GM12878 (cell line): ENCODE results near the gene PTPN18. TPM values are rescaled to one million over a fixed set of nuclear protein-coding genes. Genes with fewer than 3 reads are reported as not detected.

Source experiments
- ATAC-seq: fragments of 200-7000 bp; cut with Tn5 transposase; 3 replicates; pipeline ENCODE4 v1.9.1; 2020; ENCODE audit warnings: mild to moderate bottlenecking, moderate library complexity
- BruUV-seq: library from RNA; stranded (reverse); fragments of 400-500 nt; replicated peaks from 2 replicates; lab custom pipeline; 2021; lab: Mats Ljungman, UMichigan
- CTCF ChIA-PET: fragments of 300-600 bp; sonication (Branson Sonifier 250); formaldehyde crosslinking; extraction: SDS; loops from one replicate; lab custom pipeline; 2021; ENCODE audit warnings: inconsistent platforms; lab: Yijun Ruan, JAX
- POLR2A ChIA-PET: fragments of 350-600 bp; formaldehyde crosslinking; extraction: SDS; loops from one replicate; lab custom pipeline; 2021; ENCODE audit warnings: inconsistent platforms; lab: Charles Lee
- RAD21 ChIA-PET: fragments of 300-600 bp; sonication (Branson Sonifier 250); formaldehyde crosslinking; loops from one replicate; lab custom pipeline; 2023; ENCODE audit warnings: antibody characterized with exemption; ENCODE audit not compliant: unreplicated experiment; lab: Charles Lee
- SMC1A ChIA-PET: fragments of 300-600 bp; sonication (Branson Sonifier 250); formaldehyde crosslinking; loops from one replicate; lab custom pipeline; 2023; ENCODE audit not compliant: unreplicated experiment, uncharacterized antibody; lab: Charles Lee
- DNase-seq: peaks from one replicate; pipeline ENCODE4 v3.0.0-alpha.2; 2011; ENCODE audit warnings: low read depth, low spot score
- FAIRE-seq: peaks from 3 replicates; lab custom pipeline; 2011; peaks lifted over from hg19 to GRCh38; lab: Jason Lieb, UNC
- H2AFZ ChIP-seq: 2 replicates; pipeline ENCODE4 v1.6.0; 2011; ENCODE audit warnings: low read depth, low read length, control low read depth; ENCODE audit not compliant: control insufficient read depth
- H3K27ac ChIP-seq: 2 replicates; pipeline ENCODE4 v1.5.1; 2011; ENCODE audit warnings: control low read depth; ENCODE audit not compliant: control insufficient read depth, insufficient read depth
- H3K27me3 ChIP-seq, 2 experiments: replicated peaks in 1 of 2; 2 replicates each; pipeline versions ENCODE4 v1.6.0 to v1.6.1; 2011; ENCODE audit warnings: low read length in 1 of 2; ENCODE audit not compliant: control insufficient read depth in 2 of 2, insufficient read depth in 2 of 2
- H3K36me3 ChIP-seq, 2 experiments: 2 replicates each; pipeline ENCODE4 v1.5.1; 2011; ENCODE audit warnings: low read length in 1 of 2; ENCODE audit not compliant: control insufficient read depth in 2 of 2, insufficient read depth in 2 of 2
- H3K4me1 ChIP-seq: 2 replicates; pipeline ENCODE4 v1.6.1; 2011; ENCODE audit warnings: mild to moderate bottlenecking, low read length, moderate library complexity, mixed read lengths; ENCODE audit not compliant: control insufficient read depth, insufficient read depth
- H3K4me2 ChIP-seq: 2 replicates; pipeline ENCODE4 v1.6.0; 2011; ENCODE audit warnings: control low read depth; ENCODE audit not compliant: control insufficient read depth, insufficient read depth
- H3K4me3 ChIP-seq: fragments of 200-600 bp; sonication (generic); 2 replicates; pipeline ENCODE4 v1.5.1; 2016
- H3K79me2 ChIP-seq: 2 replicates; pipeline ENCODE4 v1.6.0; 2011; ENCODE audit warnings: low read length; ENCODE audit not compliant: control insufficient read depth, insufficient read depth
- H3K9ac ChIP-seq: 2 replicates; pipeline ENCODE4 v1.8.0; 2011; ENCODE audit warnings: low read length, control low read depth, mixed read lengths; ENCODE audit not compliant: control insufficient read depth, insufficient read depth
- H3K9me3 ChIP-seq: replicated peaks from 3 replicates; pipeline ENCODE4 v1.5.1; 2011; ENCODE audit warnings: mild to moderate bottlenecking, low read length; ENCODE audit not compliant: control insufficient read depth, insufficient read depth
- H4K20me1 ChIP-seq: 2 replicates; pipeline ENCODE4 v1.6.0; 2011; ENCODE audit not compliant: control insufficient read depth, insufficient read depth
- HDGF ChIP-seq: fragments of 450-650 bp; IDR thresholded peaks from 2 replicates; pipeline ENCODE4 v1.6.1; 2016; ENCODE audit warnings: antibody characterized with exemption
- NFIC ChIP-seq: IDR thresholded peaks from 2 replicates; pipeline ENCODE4 v1.6.1; 2012; ENCODE audit warnings: low read depth, mild to moderate bottlenecking, inconsistent platforms, low read length, moderate library complexity
- NR2C2 ChIP-seq: IDR thresholded peaks from 2 replicates; pipeline ENCODE4 v1.6.1; 2011; ENCODE audit warnings: borderline replicate concordance, low read depth; ENCODE audit not compliant: control insufficient read depth, insufficient read length
- TCF3 ChIP-seq: IDR thresholded peaks from 2 replicates; pipeline ENCODE4 v1.6.1; 2012; ENCODE audit warnings: low read depth, mild to moderate bottlenecking, low read length, borderline replicate concordance; ENCODE audit not compliant: insufficient read depth
- USF2 ChIP-seq: IDR thresholded peaks from 2 replicates; pipeline ENCODE4 v1.6.1; 2011; ENCODE audit warnings: low read depth, low read length, improper control_type of control experiment, borderline replicate concordance
- WGBS: methylation state at CpG from one replicate; pipeline ENCODE4 v1.1.6; 2016; ENCODE audit warnings: low lambda C conversion rate; ENCODE audit not compliant: insufficient replicate concordance, insufficient coverage; ENCODE audit errors: missing lambda C conversion rate; 5-methylcytosine and 5-hydroxymethylcytosine counted together
- in situ Hi-C: fragments of 300-500 bp; cut with MboI; formaldehyde crosslinking; loops from 9 replicates; pipeline ENCODE4 v1.14.3; 2018; ENCODE audit warnings: mixed read lengths
- intact Hi-C: fragments of 100-400 bp; cut with micrococcal nuclease; formaldehyde crosslinking; loops from one replicate; pipeline ENCODE4 v1.14.2; 2022; ENCODE audit not compliant: unreplicated experiment
- polyA plus RNA-seq, 11 experiments: library from polyadenylated mRNA; depleted of rRNA in 4 of 11; unstranded in 6 of 11; stranded (reverse) in 5 of 11; fragments of >200 nt; fragmentation: Nextera tagmentation in 4 of 11; fragmentation: Illumina TruSeq in 1 of 11; extraction: Ambion mirVana in 4 of 11; extraction: Trizol in 1 of 11; gene quantifications; 1 replicate in 1 of 11; 2 replicates in 10 of 11; pipeline versions ENCODE4 v1.2.1 to v1.2.3, GENCODE V29; 2011 to 2016; ENCODE audit warnings: inconsistent platforms in 2 of 11, missing spikeins in 2 of 11, low read depth in 1 of 11
- total RNA-seq, 4 experiments: library from RNA; depleted of rRNA in 3 of 4; stranded (reverse); fragments of >200 nt in 3 of 4; fragmentation: Illumina TruSeq in 1 of 4; extraction: Trizol in 1 of 4; gene quantifications; 2 replicates each; pipeline versions ENCODE4 v1.2.1 to v1.2.3, GENCODE V29; 2013 to 2021

The PTPN18 gene
- total and polyA plus RNA-seq, 10 of the 15 experiments (the other 5 are each of a cell fraction or from before 2014, with no cell fraction given) = 14.8 to 89.9 (median 43.4) TPM

GRCh38 chr2:130366720-130367119 lies 10.9 kb downstream of the PTPN18 start (continued):
- no peak for TF ChIP-seq NFIC

GRCh38 chr2:130368786-130369185 lies 12.9 kb downstream of the PTPN18 start:
- Histone ChIP-seq H3K27ac (no peak overlapping the region), H3K4me1 (peaks cover 16% of the 10 kb centered on the region), H2AFZ (no peak overlapping the region)
- in situ Hi-C loops = no loop called here
- CTCF ChIA-PET = interaction anchor here (1.8 to 2.1 kb wide), 2 partner anchors 13 to 26 kb away, joined by 7 to 8 read pairs; partner anchors contain the start of genes IMP4 and PTPN18
- RAD21 ChIA-PET = no interaction called here
- no TSS peak for BruUV-seq
- DNase-seq (no peak), ATAC-seq (no peak)
- no peak for TF ChIP-seq NR2C2
- no peak for TF ChIP-seq USF2
- no peak for TF ChIP-seq HDGF
- no peak for TF ChIP-seq TCF3
- TF ChIP-seq, all 136 proteins: peak for 0
- Histone ChIP-seq H3K79me2 (peaks cover 25% of the 10 kb centered on the region), H3K9ac (no peak overlapping the region), H3K27me3 (no peaks in the 10 kb centered on the region), H3K4me2 (no peak overlapping the region), H3K4me3 (no peak overlapping the region), H3K36me3 (no peaks in the 10 kb centered on the region), H4K20me1 (no peaks in the 10 kb centered on the region), H3K9me3 (no peaks in the 10 kb centered on the region; the same call in 2 of the 3 replicates)
- ChIA-PET SMC1A (interaction anchor here (1.4 kb wide), 1 partner anchor 10 kb away, joined by 4 read pairs; no protein-coding TSS in a partner anchor), POLR2A (interaction anchor here (3.2 kb wide), 1 partner anchor 26 kb away, joined by 8 read pairs; the partner anchor contains the start of gene IMP4)
- intact Hi-C loops = no loop called here
- no peak for FAIRE-seq
- 81% methylated on average over 5 of the region's 5 CpGs for WGBS
